DOHH2 (cell line): ENCODE measurements around the gene DCAF4L1.

ENCODE experiments used
- CTCF ChIP-seq: fragments of 200-600 bp; sonication (generic); IDR thresholded peaks from one replicate; pipeline ENCODE4 v1.5.1; 2014; ENCODE audit warnings: antibody characterized with exemption, mild to moderate bottlenecking, low read depth, low read length; ENCODE audit not compliant: poor library complexity, severe bottlenecking
- EZH2phosphoT487 ChIP-seq: fragments of 200-600 bp; sonication (generic); IDR thresholded peaks from 2 replicates; pipeline ENCODE4 v1.6.1; 2017; ENCODE audit warnings: borderline replicate concordance, mild to moderate bottlenecking, antibody characterized with exemption, low read length, moderate library complexity, mixed read lengths

GRCh38 chr4:41999321-41999720, 17.8 kb downstream of the DCAF4L1 start:
- no peak for TF ChIP-seq CTCF
- no peak for TF ChIP-seq EZH2phosphoT487
